Adipose tissue (tissue), 3 donors: Measurements from ENCODE around the gene KLF2. TPM values are rescaled to one million over a fixed set of nuclear protein-coding genes. Genes with fewer than 3 reads are reported as not detected.
"Not testable (repeated sequence)": the region's sequence is repeated elsewhere in the genome, so short reads cannot be mapped to it uniquely, and the experiment has no call there.

ENCODE experiments used
- H3K27ac ChIP-seq: one replicate; pipeline ENCODE4 v1.5.1; 2013; ENCODE audit warnings: low read depth, low read length
- WGBS, 3 donors: extraction: QIAGEN DNeasy Blood & Tissue Kit; methylation state at CpG; one replicate each; pipeline ENCODE4 v1.1.7; 2013; 5-methylcytosine and 5-hydroxymethylcytosine counted together
- polyA plus RNA-seq, 3 donors: library from polyadenylated mRNA; stranded (reverse); fragments of 200-250 nt; gene quantifications; one replicate each; pipeline ENCODE4 v1.2.3, GENCODE V29; 2013
- donor health status: healthy with polysubstance abuse.
- donor health status: Bipolar disorder and iron deficiency.
- donor health status: healthy.

KLF2 gene
- 100 to 1,000 TPM in 1 of 3 donors, 10 to 100 TPM in 2; 16.4 to 136 (median 54.7) TPM for polyA plus RNA-seq

GRCh38 chr19:16324384-16325160, at the start of gene KLF2:
TSS of gene KLF2 (plus strand) at chr19:16324826. CDS start at chr19:16324924, 98 bp downstream.
- WGBS, 3 donors, result 1% methylated on average over 60 to 105 of the region's 105 CpGs
- H3K27ac ChIP-seq, result peak within 1 kb of the TSS; percentile 96

GRCh38 chr19:16280306-16280705, 44.3 kb upstream of the KLF2 start:
- H3K27ac ChIP-seq, result no peak overlapping the region
- 87 to 92% (median 91%) methylated on average over 4 of the region's 4 CpGs for WGBS, 3 donors

GRCh38 chr19:16281743-16282142, 42.9 kb upstream of the KLF2 start:
- 81 to 89% (median 87%) methylated on average over 5 of the region's 5 CpGs for WGBS, 3 donors
- no peak overlapping the region for H3K27ac ChIP-seq

GRCh38 chr19:16283210-16284061, 41.2 kb upstream of the KLF2 start:
- 2 to 19% (median 8%) methylated on average over 36 of the region's 36 CpGs for WGBS, 3 donors
- peak overlapping the region; percentile 96 for H3K27ac ChIP-seq

GRCh38 chr19:16284505-16284904, 40.1 kb upstream of the KLF2 start:
- peak overlapping the region; percentile 96 for H3K27ac ChIP-seq
- WGBS, 3 donors, result 86 to 90% (median 88%) methylated on average over 9 of the region's 9 CpGs

- H3K27ac ChIP-seq, result not testable (repeated sequence)
- 60 to 84% (median 69%) methylated on average over 3 of the region's 3 CpGs for WGBS, 3 donors
These were observed 39.5 kb upstream of the KLF2 start for GRCh38 chr19:16285079-16285478.

- H3K27ac ChIP-seq, result no peak overlapping the region
- 19 to 31% (median 28%) methylated on average over 22 of the region's 22 CpGs for WGBS, 3 donors
These were observed 38.7 kb upstream of the KLF2 start for GRCh38 chr19:16285769-16286498.

- 58 to 68% (median 59%) methylated on average over 9 of the region's 9 CpGs for WGBS, 3 donors
- H3K27ac ChIP-seq, result no peak overlapping the region
These were observed 36.1 kb upstream of the KLF2 start for GRCh38 chr19:16288544-16288943.

GRCh38 chr19:16289594-16289993, 35.0 kb upstream of the KLF2 start:
- H3K27ac ChIP-seq, result no peak overlapping the region
- 57 to 87% (median 80%) methylated on average over 7 of the region's 7 CpGs for WGBS, 3 donors

- 68 to 73% (median 73%) methylated on average over 10 of the region's 10 CpGs for WGBS, 3 donors
These were observed 33.9 kb upstream of the KLF2 start for GRCh38 chr19:16290692-16291091.

GRCh38 chr19:16293118-16294091, 31.2 kb upstream of the KLF2 start:
- WGBS, 3 donors, result 17 to 36% (median 26%) methylated on average over 27 of the region's 27 CpGs
- peak overlapping the region; percentile 46 for H3K27ac ChIP-seq

More at GRCh38 chr19:16290692-16291091, 33.9 kb upstream of the KLF2 start:
- H3K27ac ChIP-seq, result no peak overlapping the region

GRCh38 chr19:16295057-16295456, 29.6 kb upstream of the KLF2 start:
- 62 to 77% (median 75%) methylated on average over 12 of the region's 12 CpGs for WGBS, 3 donors
- H3K27ac ChIP-seq, result no peak overlapping the region

GRCh38 chr19:16296713-16297112, 27.9 kb upstream of the KLF2 start:
- 79 to 87% (median 84%) methylated on average over 7 of the region's 7 CpGs for WGBS, 3 donors
- H3K27ac ChIP-seq, result no peak overlapping the region

- WGBS, 3 donors, result 80 to 93% (median 90%) methylated on average over 9 of the region's 9 CpGs
- no peak overlapping the region for H3K27ac ChIP-seq
These were observed 26.9 kb upstream of the KLF2 start for GRCh38 chr19:16297575-16298178.

GRCh38 chr19:16298334-16298733, 26.3 kb upstream of the KLF2 start:
- no peak overlapping the region for H3K27ac ChIP-seq
- 81 to 86% (median 83%) methylated on average over 3 of the region's 3 CpGs for WGBS, 3 donors

- H3K27ac ChIP-seq, result no peak overlapping the region
- WGBS, 3 donors, result 79 to 90% (median 84%) methylated on average over 25 of the region's 25 CpGs
These were observed 22.5 kb upstream of the KLF2 start for GRCh38 chr19:16301999-16302694.

GRCh38 chr19:16303755-16304154, 20.9 kb upstream of the KLF2 start:
- H3K27ac ChIP-seq, result no peak overlapping the region
- 54 to 68% (median 55%) methylated on average over 3 of the region's 3 CpGs for WGBS, 3 donors
